HepG2 (cell line): ENCODE measurements around the gene ELP5. TPM values are rescaled to one million over a fixed set of nuclear protein-coding genes. Genes with fewer than 3 reads are reported as not detected.
A peak's percentile ranks its signal among the peaks of the same experiment; 100 is the strongest.

Experiments used
- ADNP ChIP-seq: sonication (generic); formaldehyde crosslinking; IDR thresholded peaks from 2 replicates; pipeline ENCODE4 v1.4.0; 2020; ENCODE audit warnings: missing genetic modification reagents
- CC2D1A ChIP-seq: sonication (generic); formaldehyde crosslinking; IDR thresholded peaks from 2 replicates; pipeline ENCODE4 v1.8.1; 2023; ENCODE audit warnings: mild to moderate bottlenecking, missing genetic modification reagents
- DNMT1 ChIP-seq: sonication (generic); formaldehyde crosslinking; IDR thresholded peaks from 2 replicates; pipeline ENCODE4 v1.5.1; 2020; ENCODE audit warnings: mild to moderate bottlenecking, missing genetic modification reagents
- MAF1 ChIP-seq: sonication (generic); formaldehyde crosslinking; IDR thresholded peaks from 2 replicates; pipeline ENCODE4 v1.5.0; 2020; ENCODE audit warnings: missing genetic modification reagents, borderline replicate concordance
- RFX5 ChIP-seq: IDR thresholded peaks from 2 replicates; pipeline ENCODE4 v1.6.1; 2011; ENCODE audit warnings: low read depth, low read length, improper control_type of control experiment
- SNRNP70 ChIP-seq: fragments of 200-400 bp; formaldehyde crosslinking; IDR thresholded peaks from 2 replicates; pipeline ENCODE4 v1.6.1; 2017; ENCODE audit warnings: mild to moderate bottlenecking, low read depth, low read length, moderate library complexity
- TEAD3 ChIP-seq: optimal IDR thresholded peaks from 2 replicates; pipeline ENCODE3; 2016; ENCODE audit warnings: borderline replicate concordance
- THAP11 ChIP-seq: IDR thresholded peaks from 2 replicates; pipeline ENCODE4 v1.6.1; 2016; ENCODE audit warnings: missing biosample characterization, missing genetic modification reagents
- ZBTB21 ChIP-seq: sonication (generic); formaldehyde crosslinking; IDR thresholded peaks from 2 replicates; pipeline ENCODE4 v1.4.0; 2020; ENCODE audit warnings: missing genetic modification reagents
- ZNF101 ChIP-seq: sonication (generic); formaldehyde crosslinking; IDR thresholded peaks from 2 replicates; pipeline ENCODE4 v1.4.0; 2020; ENCODE audit warnings: mild to moderate bottlenecking, low read depth, missing genetic modification reagents, borderline replicate concordance
- ZNF264 ChIP-seq: sonication (generic); formaldehyde crosslinking; IDR thresholded peaks from 2 replicates; pipeline ENCODE4 v1.4.0; 2020; ENCODE audit warnings: missing genetic modification reagents
- ZNF317 ChIP-seq: sonication (generic); formaldehyde crosslinking; IDR thresholded peaks from 2 replicates; pipeline ENCODE4 v1.5.0; 2020; ENCODE audit warnings: mild to moderate bottlenecking, missing genetic modification reagents
- ZNF451 ChIP-seq: sonication (generic); formaldehyde crosslinking; IDR thresholded peaks from 2 replicates; pipeline ENCODE4 v1.5.0; 2020; ENCODE audit warnings: mild to moderate bottlenecking, missing genetic modification reagents
- ZNF615 ChIP-seq: sonication (generic); formaldehyde crosslinking; IDR thresholded peaks from 2 replicates; pipeline ENCODE4 v1.5.0; 2020; ENCODE audit warnings: mild to moderate bottlenecking, missing genetic modification reagents, borderline replicate concordance
- ZNF660 ChIP-seq: sonication (generic); formaldehyde crosslinking; IDR thresholded peaks from 2 replicates; pipeline ENCODE4 v1.5.1; 2020; ENCODE audit warnings: mild to moderate bottlenecking, low read depth, missing genetic modification reagents, borderline replicate concordance
- ZNF816 ChIP-seq: sonication (generic); formaldehyde crosslinking; IDR thresholded peaks from 2 replicates; pipeline ENCODE4 v1.8.0; 2022; ENCODE audit warnings: missing genetic modification reagents, mild to moderate bottlenecking, borderline replicate concordance
- ZSCAN9 ChIP-seq: IDR thresholded peaks from 2 replicates; pipeline ENCODE4 v1.6.1; 2016; ENCODE audit warnings: borderline replicate concordance
- polyA plus RNA-seq, 8 experiments: library from polyadenylated mRNA; depleted of rRNA in 3 of 8; stranded (reverse) in 7 of 8; unstranded in 1 of 8; fragments of >200 nt; fragmentation: Illumina TruSeq in 4 of 8; extraction: Trizol in 4 of 8; gene quantifications; 2 replicates each; pipeline versions ENCODE4 v1.2.1 to v1.2.3, GENCODE V29; 2011 to 2016; ENCODE audit warnings: low read depth in 4 of 8, missing spikeins in 1 of 8, mixed read lengths in 1 of 8; ENCODE audit not compliant: insufficient read depth in 1 of 8
- total RNA-seq, 5 experiments: library from RNA; depleted of rRNA; stranded (reverse); fragments of >200 nt; fragmentation: Illumina TruSeq; extraction: Trizol; gene quantifications; 2 replicates each; pipeline ENCODE4 v1.2.3, GENCODE V29; 2016; ENCODE audit warnings: low read depth in 1 of 5
- TF ChIP-seq, protein P1 (sequence below): sonication (generic); formaldehyde crosslinking; IDR thresholded peaks from 2 replicates; pipeline ENCODE4 v1.4.0; 2020; ENCODE audit warnings: missing genetic modification reagents

Gene ELP5
- total and polyA plus RNA-seq, 2 of the 13 experiments (the other 11 are each of a cell fraction or from before 2014, with no cell fraction given), result 67.6 to 69.8 TPM

DNA sequence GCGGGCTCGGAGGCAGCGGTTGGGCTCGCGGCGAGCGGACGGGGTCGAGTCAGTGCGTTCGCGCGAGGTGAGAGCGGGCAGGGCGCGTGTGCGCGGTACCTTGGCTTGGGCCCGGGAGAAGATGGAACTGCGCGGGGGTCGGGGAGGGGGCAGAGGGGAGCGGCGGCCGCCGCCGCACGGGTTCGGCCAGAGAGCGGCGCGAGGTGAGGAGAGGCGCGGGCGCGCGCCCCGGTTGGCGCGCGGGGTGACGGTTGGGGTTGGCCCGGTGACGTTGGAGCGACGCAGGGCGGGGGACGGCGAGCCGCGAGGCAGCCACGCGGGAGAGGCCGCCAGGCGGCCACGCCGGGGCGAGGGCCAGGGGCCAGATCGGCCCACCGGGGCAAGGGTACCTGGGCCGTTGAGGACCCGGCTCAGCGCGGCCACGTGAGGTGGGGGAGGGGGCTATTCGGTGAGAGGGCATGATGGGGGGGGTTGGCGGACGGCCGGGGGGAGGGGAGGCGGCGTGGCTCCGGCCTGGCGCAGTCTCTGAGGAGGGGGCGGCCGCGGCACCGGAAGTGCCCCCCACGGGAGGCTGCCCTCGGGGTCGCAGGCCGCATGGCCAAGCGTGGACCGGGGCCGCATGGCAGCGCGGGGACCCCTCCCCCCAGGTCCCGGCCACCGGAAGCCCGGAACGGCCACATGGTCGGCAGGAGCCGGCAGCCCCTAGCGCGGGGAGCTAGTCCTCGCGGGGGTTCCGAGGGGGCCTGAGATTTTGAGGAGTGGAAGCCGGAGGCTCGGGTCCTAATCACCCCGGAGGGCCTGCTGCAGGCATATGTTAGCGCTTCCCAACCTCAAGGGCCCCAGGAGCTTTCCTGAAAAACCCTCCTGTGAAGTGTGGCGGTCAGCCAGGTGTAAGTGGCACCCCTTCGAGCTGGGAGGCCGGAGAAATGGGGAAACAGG is 55.9 kb downstream of the ELP5 start (continued):
- TF ChIP-seq, protein P1, sequence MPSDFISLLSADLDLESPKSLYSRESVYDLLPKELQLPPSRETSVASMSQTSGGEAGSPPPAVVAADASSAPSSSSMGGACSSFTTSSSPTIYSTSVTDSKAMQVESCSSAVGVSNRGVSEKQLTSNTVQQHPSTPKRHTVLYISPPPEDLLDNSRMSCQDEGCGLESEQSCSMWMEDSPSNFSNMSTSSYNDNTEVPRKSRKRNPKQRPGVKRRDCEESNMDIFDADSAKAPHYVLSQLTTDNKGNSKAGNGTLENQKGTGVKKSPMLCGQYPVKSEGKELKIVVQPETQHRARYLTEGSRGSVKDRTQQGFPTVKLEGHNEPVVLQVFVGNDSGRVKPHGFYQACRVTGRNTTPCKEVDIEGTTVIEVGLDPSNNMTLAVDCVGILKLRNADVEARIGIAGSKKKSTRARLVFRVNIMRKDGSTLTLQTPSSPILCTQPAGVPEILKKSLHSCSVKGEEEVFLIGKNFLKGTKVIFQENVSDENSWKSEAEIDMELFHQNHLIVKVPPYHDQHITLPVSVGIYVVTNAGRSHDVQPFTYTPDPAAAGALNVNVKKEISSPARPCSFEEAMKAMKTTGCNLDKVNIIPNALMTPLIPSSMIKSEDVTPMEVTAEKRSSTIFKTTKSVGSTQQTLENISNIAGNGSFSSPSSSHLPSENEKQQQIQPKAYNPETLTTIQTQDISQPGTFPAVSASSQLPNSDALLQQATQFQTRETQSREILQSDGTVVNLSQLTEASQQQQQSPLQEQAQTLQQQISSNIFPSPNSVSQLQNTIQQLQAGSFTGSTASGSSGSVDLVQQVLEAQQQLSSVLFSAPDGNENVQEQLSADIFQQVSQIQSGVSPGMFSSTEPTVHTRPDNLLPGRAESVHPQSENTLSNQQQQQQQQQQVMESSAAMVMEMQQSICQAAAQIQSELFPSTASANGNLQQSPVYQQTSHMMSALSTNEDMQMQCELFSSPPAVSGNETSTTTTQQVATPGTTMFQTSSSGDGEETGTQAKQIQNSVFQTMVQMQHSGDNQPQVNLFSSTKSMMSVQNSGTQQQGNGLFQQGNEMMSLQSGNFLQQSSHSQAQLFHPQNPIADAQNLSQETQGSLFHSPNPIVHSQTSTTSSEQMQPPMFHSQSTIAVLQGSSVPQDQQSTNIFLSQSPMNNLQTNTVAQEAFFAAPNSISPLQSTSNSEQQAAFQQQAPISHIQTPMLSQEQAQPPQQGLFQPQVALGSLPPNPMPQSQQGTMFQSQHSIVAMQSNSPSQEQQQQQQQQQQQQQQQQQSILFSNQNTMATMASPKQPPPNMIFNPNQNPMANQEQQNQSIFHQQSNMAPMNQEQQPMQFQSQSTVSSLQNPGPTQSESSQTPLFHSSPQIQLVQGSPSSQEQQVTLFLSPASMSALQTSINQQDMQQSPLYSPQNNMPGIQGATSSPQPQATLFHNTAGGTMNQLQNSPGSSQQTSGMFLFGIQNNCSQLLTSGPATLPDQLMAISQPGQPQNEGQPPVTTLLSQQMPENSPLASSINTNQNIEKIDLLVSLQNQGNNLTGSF (CRISPR knock-in tag), result 0 out of 2 replicates have a peak, but pooled peaks have one; percentile 38
- TF ChIP-seq RFX5 (no peak), ZNF317 (no peak), ZNF816 (CRISPR knock-in tag) (no peak), CC2D1A (CRISPR knock-in tag) (no peak), ZNF660 (CRISPR knock-in tag) (no peak), ZNF264 (CRISPR knock-in tag) (no peak), ADNP (CRISPR knock-in tag) (no peak), ZBTB21 (CRISPR knock-in tag) (no peak), THAP11 (CRISPR knock-in tag) (no peak; the same call in 1 of the 2 replicates), SNRNP70 (no peak), ZNF615 (CRISPR knock-in tag) (no peak), ZSCAN9 (CRISPR knock-in tag) (0 out of 2 replicates have a peak, but pooled peaks have one; percentile 24), ZNF101 (no peak), DNMT1 (CRISPR knock-in tag) (no peak), MAF1 (no peak), ZNF451 (CRISPR knock-in tag) (no peak), TEAD3 (CRISPR knock-in tag) (no peak)
